Measurements from ENCODE around the gene BOLL. TPM values are rescaled to one million over a fixed set of nuclear protein-coding genes. Genes with fewer than 3 reads are reported as not detected.
"Not testable (repeated sequence)": the region's sequence is repeated elsewhere in the genome, so short reads cannot be mapped to it uniquely, and the experiment has no call there.

BOLL gene
- total and polyA plus RNA-seq, 4 experiments from 2014 or later = not detected

DNA sequence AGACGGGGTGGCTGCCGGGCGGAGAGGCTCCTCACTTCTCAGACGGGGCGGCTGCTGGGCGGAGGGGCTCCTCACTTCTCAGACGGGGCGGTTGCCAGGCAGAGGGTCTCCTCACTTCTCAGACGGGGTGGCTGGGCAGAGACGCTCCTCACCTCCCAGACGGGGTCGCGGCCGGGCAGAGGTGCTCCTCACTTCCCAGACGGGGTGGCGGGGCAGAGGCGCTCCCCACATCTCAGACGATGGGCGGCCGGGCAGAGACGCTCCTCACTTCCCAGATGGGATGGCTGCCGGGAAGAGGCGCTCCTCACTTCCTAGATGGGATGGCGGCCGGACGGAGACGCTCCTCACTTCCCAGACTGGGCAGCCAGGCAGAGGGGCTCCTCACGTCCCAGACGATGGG lies 88.5 kb downstream of the BOLL start:
- CTCF ChIA-PET (ENCODE audit: partially characterized antibody); H3K4me1 ChIP-seq (ENCODE audit: insufficient read depth, low read length); POLR2A ChIA-PET (ENCODE audit: partially characterized antibody); H3K27me3 Mint-ChIP-seq; intact Hi-C loops (cut with micrococcal nuclease); DNase-seq; H3K4me3 Mint-ChIP-seq; H3K36me3 ChIP-seq (ENCODE audit: insufficient read depth, low read length); H3K27ac Mint-ChIP-seq; H3K27ac ChIP-seq (ENCODE audit: low read depth, low read length); H3K9me3 ChIP-seq (ENCODE audit: control insufficient read depth in 1 of 2, low read length in 2 of 2); H3K9me3 Mint-ChIP-seq; H3K36me3 Mint-ChIP-seq; H3K4me3 ChIP-seq (ENCODE audit: low read length in 2 of 2); H3K27me3 ChIP-seq (ENCODE audit: insufficient read depth, low read length): not testable (repeated sequence)
- H3K4me1 Mint-ChIP-seq = peaks cover 0 to 28% (median 6%) of the 10 kb centered on the region in 4 donors

DNA sequence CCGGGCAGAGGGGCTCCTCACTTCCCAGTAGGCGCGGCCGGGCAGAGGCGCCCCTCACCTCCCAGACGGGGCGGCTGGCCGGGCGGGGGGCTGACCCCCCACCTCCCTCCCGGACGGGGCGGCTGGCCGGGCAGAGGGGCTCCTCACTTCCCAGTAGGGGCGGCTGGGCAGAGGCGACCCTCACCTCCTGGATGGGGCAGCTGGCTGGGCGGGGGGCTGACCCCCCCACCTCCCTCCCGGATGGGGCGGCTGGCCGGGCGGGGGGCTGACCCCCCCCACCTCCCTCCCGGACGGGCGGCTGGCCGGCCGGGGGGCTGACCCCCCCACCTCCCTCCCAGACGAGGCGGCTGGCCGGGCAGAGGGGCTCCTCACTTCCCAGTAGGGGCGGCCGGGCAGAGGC lies 89.1 kb downstream of the BOLL start:
- intact Hi-C loops (cut with micrococcal nuclease); DNase-seq; H3K27ac Mint-ChIP-seq; H3K4me3 Mint-ChIP-seq; CTCF ChIA-PET (ENCODE audit: partially characterized antibody); H3K9me3 ChIP-seq (ENCODE audit: control insufficient read depth in 1 of 2, low read length in 2 of 2); H3K27me3 ChIP-seq (ENCODE audit: insufficient read depth, low read length); H3K4me1 ChIP-seq (ENCODE audit: insufficient read depth, low read length); H3K27ac ChIP-seq (ENCODE audit: low read depth, low read length); H3K36me3 Mint-ChIP-seq; H3K36me3 ChIP-seq (ENCODE audit: insufficient read depth, low read length); H3K4me3 ChIP-seq (ENCODE audit: low read length in 2 of 2); H3K27me3 Mint-ChIP-seq; POLR2A ChIA-PET (ENCODE audit: partially characterized antibody); H3K9me3 Mint-ChIP-seq: not testable (repeated sequence)
- peaks cover 0 to 25% (median 6%) of the 10 kb centered on the region in 4 donors for H3K4me1 Mint-ChIP-seq

DNA sequence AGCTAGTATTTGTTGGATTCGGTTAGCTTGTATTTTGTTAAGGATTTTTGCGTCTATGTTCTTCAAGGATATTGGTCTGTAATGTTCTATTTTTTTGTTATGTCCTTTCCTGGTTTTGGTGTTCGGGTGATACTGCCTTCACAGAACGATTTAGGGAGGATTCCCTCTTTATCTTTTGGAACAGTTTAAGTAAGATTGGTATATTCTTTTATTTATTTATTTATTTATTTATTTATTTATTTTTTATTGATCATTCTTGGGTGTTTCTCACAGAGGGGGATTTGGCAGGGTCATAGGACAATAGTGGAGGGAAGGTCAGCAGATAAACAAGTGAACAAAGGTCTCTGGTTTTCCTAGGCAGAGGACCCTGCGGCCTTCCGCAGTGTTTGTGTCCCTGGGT lies 89.9 kb downstream of the BOLL start:
- H3K9me3 ChIP-seq (ENCODE audit: control insufficient read depth in 1 of 2, low read length in 2 of 2); H3K4me3 ChIP-seq (ENCODE audit: low read length in 2 of 2); DNase-seq; H3K9me3 Mint-ChIP-seq; H3K4me3 Mint-ChIP-seq; intact Hi-C loops (cut with micrococcal nuclease); H3K36me3 ChIP-seq (ENCODE audit: insufficient read depth, low read length); H3K27ac ChIP-seq (ENCODE audit: low read depth, low read length); H3K27me3 ChIP-seq (ENCODE audit: insufficient read depth, low read length); H3K36me3 Mint-ChIP-seq; H3K27me3 Mint-ChIP-seq; H3K4me1 ChIP-seq (ENCODE audit: insufficient read depth, low read length): not testable (repeated sequence)
- ChIA-PET CTCF (ENCODE audit: partially characterized antibody) (interaction anchor here (1.0 kb wide), 1 partner anchor 16 kb away, joined by 3 read pairs; no protein-coding TSS in a partner anchor), POLR2A (ENCODE audit: partially characterized antibody) (interaction anchor here (2.1 kb wide), 1 partner anchor 10 kb away, joined by 8 read pairs; the partner anchor contains the start of gene MARS2)
- Mint-ChIP-seq H3K4me1 (peaks cover 0 to 20% (median 6%) of the 10 kb centered on the region in 4 donors), H3K27ac (peak overlapping the region in 1 of 7 donors; percentile 58)

DNA sequence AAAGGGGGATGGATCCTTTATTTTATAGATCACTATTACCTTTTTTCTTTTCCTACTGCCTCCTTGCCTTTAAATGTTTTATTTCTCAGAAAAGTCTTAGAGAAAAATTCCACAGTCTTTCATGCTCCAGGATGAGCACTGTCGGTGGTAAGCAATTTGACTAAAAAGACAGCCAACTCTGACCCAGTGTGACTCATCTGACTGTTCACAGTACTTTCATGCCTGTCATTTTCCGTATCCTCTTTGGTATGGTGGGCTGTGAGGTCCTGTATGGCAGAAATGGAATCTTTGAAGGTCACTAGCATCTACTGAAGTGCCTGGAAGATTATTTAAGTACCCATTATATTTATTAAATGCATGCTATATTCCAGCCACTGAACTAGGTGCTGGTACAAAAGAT lies 107.6 kb downstream of the BOLL start:
- Mint-ChIP-seq H3K9me3 (peaks cover 0 to 2% (median 0%) of the 10 kb centered on the region in 8 donors), H3K27me3 (peaks cover 1 to 21% of the 10 kb centered on the region in 2 donors), H3K36me3 (no peaks in the 10 kb centered on the region), H3K27ac (no peak overlapping the region), H3K4me1 (no peaks in the 10 kb centered on the region), H3K4me3 (no peak overlapping the region)
- H3K9me3 ChIP-seq (ENCODE audit: control insufficient read depth in 1 of 2, low read length in 2 of 2) = no peaks in the 10 kb centered on the region
- DNase-seq = no peak
- no peaks in the 10 kb centered on the region for H3K36me3 ChIP-seq (ENCODE audit: insufficient read depth, low read length)
- H3K27me3 ChIP-seq (ENCODE audit: insufficient read depth, low read length) = no peaks in the 10 kb centered on the region
- H3K4me3 ChIP-seq (ENCODE audit: low read length in 2 of 2) = no peak overlapping the region
- intact Hi-C loops (cut with micrococcal nuclease) = no loop called here
- H3K4me1 ChIP-seq (ENCODE audit: insufficient read depth, low read length) = no peaks in the 10 kb centered on the region
- H3K27ac ChIP-seq (ENCODE audit: low read depth, low read length) = no peak overlapping the region
- POLR2A ChIA-PET (ENCODE audit: partially characterized antibody) = no interaction called here
- CTCF ChIA-PET (ENCODE audit: partially characterized antibody) = no interaction called here

DNA sequence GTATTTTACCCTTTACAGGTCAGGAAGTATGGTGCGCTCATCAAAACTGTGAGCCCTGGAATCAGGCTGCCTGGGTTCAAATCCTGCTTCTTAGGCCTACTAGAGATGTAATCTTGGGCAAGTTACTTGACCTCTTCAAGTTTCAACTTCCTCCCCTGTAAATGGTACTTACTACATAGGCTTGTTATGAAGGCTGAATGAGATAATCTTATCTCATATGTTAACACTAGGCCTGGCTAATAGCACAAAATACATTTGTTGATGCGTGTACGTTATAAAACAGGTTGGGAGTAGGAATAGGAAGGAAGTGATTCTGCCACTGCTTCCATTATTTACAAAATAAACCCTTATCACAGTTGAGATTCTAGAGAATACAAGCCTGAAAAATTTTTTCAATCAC lies 108.1 kb downstream of the BOLL start:
- Histone ChIP-seq H3K36me3 (ENCODE audit: insufficient read depth, low read length) (no peaks in the 10 kb centered on the region), H3K9me3 (ENCODE audit: control insufficient read depth in 1 of 2, low read length in 2 of 2) (no peaks in the 10 kb centered on the region), H3K27me3 (ENCODE audit: insufficient read depth, low read length) (no peaks in the 10 kb centered on the region), H3K4me1 (ENCODE audit: insufficient read depth, low read length) (no peaks in the 10 kb centered on the region), H3K4me3 (ENCODE audit: low read length in 2 of 2) (no peak overlapping the region), H3K27ac (ENCODE audit: low read depth, low read length) (no peak overlapping the region)
- Mint-ChIP-seq H3K27me3 (peaks cover 1 to 18% of the 10 kb centered on the region in 2 donors), H3K4me3 (no peak overlapping the region), H3K9me3 (no peaks in the 10 kb centered on the region), H3K27ac (no peak overlapping the region), H3K4me1 (no peaks in the 10 kb centered on the region), H3K36me3 (no peaks in the 10 kb centered on the region)
- CTCF ChIA-PET (ENCODE audit: partially characterized antibody) = no interaction called here
- intact Hi-C loops (cut with micrococcal nuclease) = no loop called here
- no peak for DNase-seq
- POLR2A ChIA-PET (ENCODE audit: partially characterized antibody) = no interaction called here

Other genes starting within 250 kb of the BOLL start
- gene RFTN2, start 109.7 kb downstream of the BOLL start, total RNA-seq = not detected
- gene RFTN2, start 109.7 kb downstream of the BOLL start, polyA plus RNA-seq = under 1 TPM in 1 of 2 donors, not detected in 1; 0.37 TPM
- 10 to 100 TPM; 12.1 to 12.3 TPM for gene MARS2, start 80.0 kb downstream of the BOLL start, total RNA-seq
- gene MARS2, start 80.0 kb downstream of the BOLL start, polyA plus RNA-seq = 10 to 100 TPM in 1 of 2 donors, 1 to 10 TPM in 1; 8.6 to 10.1 TPM
- gene PLCL1, start 19.3 kb upstream of the BOLL start, total RNA-seq = 10 to 100 TPM; 16.9 to 17.6 TPM
- gene PLCL1, start 19.3 kb upstream of the BOLL start, polyA plus RNA-seq = 1 to 10 TPM; 5.5 to 8.0 TPM

Measured in CD4-positive, alpha-beta memory T cell (primary cell).